ENCODE results near the gene GFOD2. TPM values are rescaled to one million over a fixed set of nuclear protein-coding genes. Genes with fewer than 3 reads are reported as not detected.

Gene GFOD2
- total and polyA plus RNA-seq, 2 experiments from 2014 or later, result 19.3 to 34.3 TPM

GRCh38 chr16:67708368-67708771 lies 10.7 kb downstream of the GFOD2 start (continued):
- TF ChIP-seq REST (IDR thresholded peaks at IDR 0.05; ENCODE audit: unreplicated experiment), result no peak
- no peak for TF ChIP-seq STAT1 (IDR thresholded peaks at IDR 0.05; ENCODE audit: unreplicated experiment)
- TF ChIP-seq POLR2AphosphoS5 (IDR thresholded peaks at IDR 0.05; ENCODE audit: low read depth), result no peak
- no peak for TF ChIP-seq EZH2 (IDR thresholded peaks at IDR 0.05; ENCODE audit: low read depth, unreplicated experiment)

GRCh38 chr16:67707790-67708189 lies 11.3 kb downstream of the GFOD2 start:
- Histone ChIP-seq H3K27me3 (ENCODE audit: insufficient read depth) (no peaks in the 10 kb centered on the region), H3K27ac (ENCODE audit: low read depth) (no peak overlapping the region), H4K20me1 (replicated peaks; ENCODE audit: insufficient read depth) (peaks cover 10% of the 10 kb centered on the region; the same call in 1 of the 2 replicates), H3F3A (replicated peaks; ENCODE audit: low read depth) (peaks cover 8% of the 10 kb centered on the region; the same call in 1 of the 2 replicates), H3K4me3 (no peak overlapping the region), H3K36me3 (ENCODE audit: insufficient read depth) (no peaks in the 10 kb centered on the region), H3K4me1 (ENCODE audit: insufficient read depth) (peaks cover 22% of the 10 kb centered on the region), H3K4me2 (no peak overlapping the region), H3K79me2 (replicated peaks; ENCODE audit: insufficient read depth) (peaks cover 90% of the 10 kb centered on the region), H3K9me2 (ENCODE audit: insufficient read depth) (no peaks in the 10 kb centered on the region), H2AFZ (no peak overlapping the region)
- no peak for TF ChIP-seq ETS1 (IDR thresholded peaks at IDR 0.05)
- TF ChIP-seq ZNF331 (CRISPR knock-in tag; IDR thresholded peaks at IDR 0.05; ENCODE audit: low read depth), result no peak
- no peak for TF ChIP-seq STAT1 (IDR thresholded peaks at IDR 0.05; ENCODE audit: unreplicated experiment)
- H3K27ac Mint-ChIP-seq, result no peak overlapping the region
- H3K27me3 Mint-ChIP-seq (ENCODE audit: insufficient read depth, low read depth, poor library complexity), result peaks cover 3% of the 10 kb centered on the region
- DNase-seq (ENCODE audit: low spot score) (no peak), ATAC-seq (no peak)
- H3K9me3 Mint-ChIP-seq, result no peaks in the 10 kb centered on the region
- H3K4me3 Mint-ChIP-seq, result no peak overlapping the region
- no peaks in the 10 kb centered on the region; the same call in 2 of the 3 replicates for H3K36me3 Mint-ChIP-seq (ENCODE audit: low read depth)
- H3K4me1 Mint-ChIP-seq, result peaks cover 20% of the 10 kb centered on the region

- H3K79me2 ChIP-seq (replicated peaks; ENCODE audit: insufficient read depth), result peaks cover 96% of the 10 kb centered on the region
- H3K9me2 ChIP-seq (ENCODE audit: insufficient read depth), result no peaks in the 10 kb centered on the region
- H3K27ac ChIP-seq (ENCODE audit: low read depth), result no peak overlapping the region
- no peak overlapping the region for H2AFZ ChIP-seq
- peaks cover 8% of the 10 kb centered on the region; the same call in 1 of the 2 replicates for H3F3A ChIP-seq (replicated peaks; ENCODE audit: low read depth)
- no peaks in the 10 kb centered on the region for H3K27me3 ChIP-seq (ENCODE audit: insufficient read depth)
- H3K4me2 ChIP-seq, result no peak overlapping the region
- Mint-ChIP-seq H3K4me3 (no peak overlapping the region), H3K27me3 (ENCODE audit: insufficient read depth, low read depth, poor library complexity) (peaks cover 3% of the 10 kb centered on the region), H3K36me3 (ENCODE audit: low read depth) (no peaks in the 10 kb centered on the region; the same call in 2 of the 3 replicates), H3K9me3 (no peaks in the 10 kb centered on the region), H3K4me1 (peaks cover 20% of the 10 kb centered on the region), H3K27ac (no peak overlapping the region)
- no peak overlapping the region for H3K4me3 ChIP-seq
- DNase-seq (ENCODE audit: low spot score) (no peak), ATAC-seq (no peak)
- H3K4me1 ChIP-seq (ENCODE audit: insufficient read depth), result peaks cover 22% of the 10 kb centered on the region
- H4K20me1 ChIP-seq (replicated peaks; ENCODE audit: insufficient read depth), result peaks cover 10% of the 10 kb centered on the region; the same call in 1 of the 2 replicates
- H3K36me3 ChIP-seq (ENCODE audit: insufficient read depth), result no peaks in the 10 kb centered on the region
- TF ChIP-seq ETS1 (IDR thresholded peaks at IDR 0.05), result no peak
- no peak for TF ChIP-seq ZNF114 (CRISPR knock-in tag; IDR thresholded peaks at IDR 0.05)
- TF ChIP-seq CTCF (conservative IDR thresholded peaks at IDR 0.05; ENCODE audit: low read depth in 2 of 2), result no peak
- TF ChIP-seq STAT1 (IDR thresholded peaks at IDR 0.05; ENCODE audit: unreplicated experiment), result no peak
- TF ChIP-seq POLR2AphosphoS5 (IDR thresholded peaks at IDR 0.05; ENCODE audit: low read depth), result no peak
- TF ChIP-seq REST (IDR thresholded peaks at IDR 0.05; ENCODE audit: unreplicated experiment), result no peak
Measured at GRCh38 chr16:67707210-67707609, 11.9 kb downstream of the GFOD2 start.

All from GM23338 (cell line).